Keratinocyte (primary cell): ENCODE measurements around the gene MIA2. TPM values are rescaled to one million over a fixed set of nuclear protein-coding genes. Genes with fewer than 3 reads are reported as not detected.
A peak's percentile ranks its signal among the peaks of the same experiment; 100 is the strongest.

Experiments
- DNase-seq: peaks from one replicate; pipeline ENCODE4 v3.0.0-alpha.2; 2011; ENCODE audit warnings: low read depth, missing footprints, low spot score
- FAIRE-seq: peaks from 2 replicates; lab custom pipeline; 2011; peaks lifted over from hg19 to GRCh38; lab: Jason Lieb, UNC
- H2AFZ ChIP-seq: 2 replicates; pipeline ENCODE4 v1.6.0; 2012; ENCODE audit warnings: low read length, control low read depth, inconsistent platforms; ENCODE audit not compliant: control insufficient read depth
- H3K27ac ChIP-seq: 2 replicates; pipeline ENCODE4 v1.5.1; 2011; ENCODE audit warnings: low read length; ENCODE audit not compliant: control insufficient read depth, insufficient read depth
- H3K27me3 ChIP-seq: 3 replicates; pipeline ENCODE4 v1.6.0; 2011; ENCODE audit warnings: low read length; ENCODE audit not compliant: control insufficient read depth, insufficient read depth; ENCODE audit errors: extremely low read depth
- H3K36me3 ChIP-seq, 2 experiments: 2 replicates in 1 of 2; 3 replicates in 1 of 2; pipeline ENCODE4 v1.5.1; 2011; ENCODE audit warnings: low read length in 2 of 2, mild to moderate bottlenecking in 1 of 2; ENCODE audit not compliant: control insufficient read depth in 2 of 2, insufficient read depth in 2 of 2; ENCODE audit errors: extremely low read depth in 1 of 2
- H3K4me1 ChIP-seq: 3 replicates; pipeline ENCODE4 v1.5.1; 2011; ENCODE audit warnings: low read length; ENCODE audit not compliant: control insufficient read depth, insufficient read depth; ENCODE audit errors: extremely low read depth
- H3K4me2 ChIP-seq: 3 replicates; pipeline ENCODE4 v1.6.0; 2011; ENCODE audit warnings: low read depth, low read length; ENCODE audit not compliant: control insufficient read depth, insufficient read depth; ENCODE audit errors: extremely low read depth
- H3K4me3 ChIP-seq, 3 experiments: fragments of 200-600 bp in 1 of 3; sonication (generic) in 1 of 3; 2 replicates in 2 of 3; 3 replicates in 1 of 3; pipeline ENCODE4 v1.5.1; 2011 to 2016; ENCODE audit warnings: low read length in 3 of 3, mild to moderate bottlenecking in 3 of 3, control low read depth in 2 of 3, inconsistent platforms in 1 of 3, low read depth in 1 of 3, mixed read lengths in 1 of 3, mixed run types in 1 of 3, moderate library complexity in 1 of 3; ENCODE audit not compliant: control insufficient read depth in 2 of 3, insufficient read depth in 2 of 3; ENCODE audit errors: extremely low read depth in 1 of 3
- H3K79me2 ChIP-seq: 2 replicates; pipeline ENCODE4 v1.6.0; 2012; ENCODE audit warnings: low read length; ENCODE audit not compliant: control insufficient read depth, insufficient read depth
- H3K9ac ChIP-seq: 3 replicates; pipeline ENCODE4 v1.6.0; 2011; ENCODE audit warnings: low read length; ENCODE audit not compliant: control insufficient read depth, insufficient read depth; ENCODE audit errors: extremely low read depth
- H3K9me1 ChIP-seq: 3 replicates; pipeline ENCODE4 v1.6.0; 2011; ENCODE audit warnings: low read length; ENCODE audit not compliant: control insufficient read depth, insufficient read depth; ENCODE audit errors: extremely low read depth
- H3K9me3 ChIP-seq: 2 replicates; pipeline ENCODE4 v1.5.1; 2012; ENCODE audit warnings: low read depth, low read length; ENCODE audit not compliant: control insufficient read depth
- H4K20me1 ChIP-seq: 3 replicates; pipeline ENCODE4 v1.6.0; 2011; ENCODE audit warnings: low read length; ENCODE audit not compliant: control insufficient read depth, insufficient read depth; ENCODE audit errors: extremely low read depth
- EZH2 ChIP-seq: IDR thresholded peaks from one replicate; pipeline ENCODE4 v1.6.1; 2012; ENCODE audit warnings: inconsistent platforms, mild to moderate bottlenecking, low read length, moderate library complexity
- dilution Hi-C: fragments of 300-500 bp; cut with MboI; formaldehyde crosslinking; loops from one replicate; pipeline ENCODE4 v1.7.0; 2020; ENCODE audit warnings: low sequenced_read_pairs; ENCODE audit not compliant: extremely low pct_ligation_motif_present
- polyA plus RNA-seq, 5 experiments: library from polyadenylated mRNA; depleted of rRNA in 3 of 5; stranded (reverse) in 3 of 5; stranded (forward) in 1 of 5; unstranded in 1 of 5; fragments of >200 nt; gene quantifications; 1 replicate in 1 of 5; 2 replicates in 3 of 5; 3 replicates in 1 of 5; pipeline versions ENCODE4 v1.2.1 to v1.2.3, GENCODE V29; 2011 to 2012; ENCODE audit warnings: missing spikeins in 2 of 5, low read depth in 1 of 5, low replicate concordance in 1 of 5
- TF ChIP-seq, protein P1 (sequence below), 3 experiments: IDR thresholded peaks in 1 of 3; conservative IDR thresholded peaks in 1 of 3; optimal IDR thresholded peaks in 1 of 3; 2 replicates in 2 of 3; 3 replicates in 1 of 3; pipeline versions ENCODE3 to v1.5.1; 2011; ENCODE audit warnings: low read length in 3 of 3, mild to moderate bottlenecking in 3 of 3, moderate library complexity in 2 of 3, control low read depth in 1 of 3, inconsistent platforms in 1 of 3; ENCODE audit not compliant: insufficient read depth in 2 of 3; ENCODE audit errors: extremely low read depth in 1 of 3

The MIA2 gene
- polyA plus RNA-seq, 1 donor (not counting 4 experiments of a cell fraction or from before 2014, with no cell fraction given): 21.9 TPM

GRCh38 chr14:39265033-39265432, 31.3 kb downstream of the MIA2 start:
- Histone ChIP-seq H4K20me1 (peaks cover 3% of the 10 kb centered on the region), H3K79me2 (peaks cover 28% of the 10 kb centered on the region), H3K27ac (peak overlapping the region; percentile 99), H2AFZ (no peak overlapping the region), H3K4me2 (peak overlapping the region; percentile 92), H3K36me3 (no peaks in the 10 kb centered on the region), H3K9me1 (no peaks in the 10 kb centered on the region), H3K4me3 (peak overlapping the region; percentile 2 to 94 (median 4)), H3K9ac (peak overlapping the region; percentile 99), H3K4me1 (peaks cover 23% of the 10 kb centered on the region), H3K27me3 (no peaks in the 10 kb centered on the region), H3K9me3 (no peaks in the 10 kb centered on the region)
- FAIRE-seq (no peak), DNase-seq (no peak)
- dilution Hi-C loops: no loop called here
- TF ChIP-seq, protein P1, sequence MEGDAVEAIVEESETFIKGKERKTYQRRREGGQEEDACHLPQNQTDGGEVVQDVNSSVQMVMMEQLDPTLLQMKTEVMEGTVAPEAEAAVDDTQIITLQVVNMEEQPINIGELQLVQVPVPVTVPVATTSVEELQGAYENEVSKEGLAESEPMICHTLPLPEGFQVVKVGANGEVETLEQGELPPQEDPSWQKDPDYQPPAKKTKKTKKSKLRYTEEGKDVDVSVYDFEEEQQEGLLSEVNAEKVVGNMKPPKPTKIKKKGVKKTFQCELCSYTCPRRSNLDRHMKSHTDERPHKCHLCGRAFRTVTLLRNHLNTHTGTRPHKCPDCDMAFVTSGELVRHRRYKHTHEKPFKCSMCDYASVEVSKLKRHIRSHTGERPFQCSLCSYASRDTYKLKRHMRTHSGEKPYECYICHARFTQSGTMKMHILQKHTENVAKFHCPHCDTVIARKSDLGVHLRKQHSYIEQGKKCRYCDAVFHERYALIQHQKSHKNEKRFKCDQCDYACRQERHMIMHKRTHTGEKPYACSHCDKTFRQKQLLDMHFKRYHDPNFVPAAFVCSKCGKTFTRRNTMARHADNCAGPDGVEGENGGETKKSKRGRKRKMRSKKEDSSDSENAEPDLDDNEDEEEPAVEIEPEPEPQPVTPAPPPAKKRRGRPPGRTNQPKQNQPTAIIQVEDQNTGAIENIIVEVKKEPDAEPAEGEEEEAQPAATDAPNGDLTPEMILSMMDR (optimal IDR thresholded peaks at IDR 0.05 in 1 of 3, IDR thresholded peaks at IDR 0.05 in 1 of 3, conservative IDR thresholded peaks at IDR 0.05 in 1 of 3; ENCODE audit: extremely low read depth in 1 of 3, insufficient read depth in 2 of 3, low read length in 3 of 3): no peak
- no peak for TF ChIP-seq EZH2

- Histone ChIP-seq H2AFZ (peak overlapping the region; percentile 92), H3K9ac (peak overlapping the region; percentile 99), H3K36me3 (no peaks in the 10 kb centered on the region), H3K9me1 (no peaks in the 10 kb centered on the region), H3K4me1 (peaks cover 23% of the 10 kb centered on the region), H3K27ac (peak overlapping the region; percentile 99), H3K4me2 (peak overlapping the region; percentile 92), H3K9me3 (no peaks in the 10 kb centered on the region), H3K4me3 (peak overlapping the region; percentile 57 to 96 (median 94)), H3K27me3 (no peaks in the 10 kb centered on the region), H4K20me1 (peaks cover 3% of the 10 kb centered on the region), H3K79me2 (peaks cover 36% of the 10 kb centered on the region)
- FAIRE-seq (no peak), DNase-seq (no peak)
- dilution Hi-C loops: no loop called here
- no peak for TF ChIP-seq EZH2
- TF ChIP-seq, protein P1 (optimal IDR thresholded peaks at IDR 0.05 in 1 of 3, IDR thresholded peaks at IDR 0.05 in 1 of 3, conservative IDR thresholded peaks at IDR 0.05 in 1 of 3; ENCODE audit: extremely low read depth in 1 of 3, insufficient read depth in 2 of 3, low read length in 3 of 3): no peak
Measured at GRCh38 chr14:39265806-39266524, 32.2 kb downstream of the MIA2 start.
